ENCODE measurements around the gene PDE3B.
"Not testable (repeated sequence)": the region's sequence is repeated elsewhere in the genome, so short reads cannot be mapped to it uniquely, and the experiment has no call there.

Gene PDE3B

DNA sequence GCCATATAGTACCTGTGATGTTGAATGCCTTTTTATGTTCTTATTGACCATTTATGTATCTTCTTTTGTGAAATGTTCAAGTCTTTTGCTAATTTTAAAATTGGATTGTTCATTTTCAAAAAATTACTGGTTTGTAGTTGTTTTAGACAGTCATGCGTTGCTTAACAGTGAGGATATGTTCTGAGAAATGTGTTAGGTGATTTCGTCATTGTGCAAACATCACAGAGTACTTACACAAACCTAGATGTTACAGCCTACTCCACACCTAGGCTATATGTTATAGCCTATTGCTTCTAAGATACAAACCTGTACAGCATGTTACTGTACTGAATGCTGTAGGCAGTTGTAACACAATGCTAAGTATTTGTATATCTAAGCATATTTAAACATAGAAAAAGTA, 32.5 kb downstream of the PDE3B start:
- no peak for DNase-seq
- TF ChIP-seq GATA1 (IDR thresholded peaks at IDR 0.05; ENCODE audit: low read depth, low read length): no peak
- no peak for TF ChIP-seq POLR2A (IDR thresholded peaks at IDR 0.05; ENCODE audit: low read length)

DNA sequence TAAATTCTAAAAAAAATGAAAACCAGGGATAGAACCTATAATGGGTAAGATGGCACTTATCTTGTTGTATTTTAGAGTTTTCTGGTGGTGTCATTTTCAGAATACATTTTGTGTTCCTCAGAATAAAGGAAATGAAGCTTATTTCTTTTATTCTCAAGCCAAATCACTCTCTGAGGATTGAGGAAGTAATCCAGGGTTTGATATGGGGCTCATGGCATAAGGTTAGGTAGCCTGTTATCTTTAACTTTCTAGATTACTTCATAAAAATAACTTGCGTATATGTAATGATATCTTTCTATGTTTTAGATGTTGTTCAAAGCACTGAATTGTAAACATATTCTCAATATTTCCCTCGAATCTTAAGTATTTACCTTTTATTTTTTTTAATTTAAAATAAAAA, 33.5 kb downstream of the PDE3B start:
- DNase-seq: no peak
- TF ChIP-seq POLR2A (IDR thresholded peaks at IDR 0.05; ENCODE audit: low read length): no peak
- TF ChIP-seq GATA1 (IDR thresholded peaks at IDR 0.05; ENCODE audit: low read depth, low read length): no peak

GRCh38 chr11:14678350-14678749, 34.7 kb downstream of the PDE3B start:
- no peak for TF ChIP-seq GATA1 (IDR thresholded peaks at IDR 0.05; ENCODE audit: low read depth, low read length)
- no peak for TF ChIP-seq POLR2A (IDR thresholded peaks at IDR 0.05; ENCODE audit: low read length)

GRCh38 chr11:14679662-14680061, 36.1 kb downstream of the PDE3B start:
- TF ChIP-seq POLR2A (IDR thresholded peaks at IDR 0.05; ENCODE audit: low read length) (no peak), GATA1 (IDR thresholded peaks at IDR 0.05; ENCODE audit: low read depth, low read length) (no peak)
- DNase-seq: no peak

More at GRCh38 chr11:14678350-14678749, 34.7 kb downstream of the PDE3B start:
- DNase-seq: no peak

GRCh38 chr11:14684234-14684915, 40.8 kb downstream of the PDE3B start:
- peak in 1 of 2 experiments; percentile 33 for DNase-seq

DNA sequence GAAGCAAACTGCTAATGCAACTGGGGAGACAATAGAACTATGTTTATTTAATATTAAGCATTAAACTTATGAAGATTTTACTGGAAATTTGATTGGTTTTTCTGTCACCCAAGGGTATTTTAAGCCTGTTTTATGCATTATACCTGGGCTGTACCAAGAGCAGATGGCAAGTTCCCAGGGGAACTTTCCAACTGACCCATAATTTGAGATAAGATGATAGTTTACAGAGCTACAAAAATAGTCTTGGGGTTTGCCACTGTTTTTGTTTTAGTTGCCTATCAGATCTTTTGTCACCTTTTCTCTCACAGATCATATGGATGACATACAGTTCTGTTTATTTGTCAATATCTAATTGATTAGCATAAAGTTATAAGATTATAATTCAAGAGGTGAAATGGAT, 43.9 kb downstream of the PDE3B start:
- DNase-seq: no peak
- TF ChIP-seq POLR2A (IDR thresholded peaks at IDR 0.05; ENCODE audit: low read length) (no peak), GATA1 (IDR thresholded peaks at IDR 0.05; ENCODE audit: low read depth, low read length) (no peak)

- DNase-seq: no peak
- TF ChIP-seq POLR2A (IDR thresholded peaks at IDR 0.05; ENCODE audit: low read length): no peak
- no peak for TF ChIP-seq GATA1 (IDR thresholded peaks at IDR 0.05; ENCODE audit: low read depth, low read length)
Observed at GRCh38 chr11:14687943-14688627, 44.5 kb downstream of the PDE3B start.

DNA sequence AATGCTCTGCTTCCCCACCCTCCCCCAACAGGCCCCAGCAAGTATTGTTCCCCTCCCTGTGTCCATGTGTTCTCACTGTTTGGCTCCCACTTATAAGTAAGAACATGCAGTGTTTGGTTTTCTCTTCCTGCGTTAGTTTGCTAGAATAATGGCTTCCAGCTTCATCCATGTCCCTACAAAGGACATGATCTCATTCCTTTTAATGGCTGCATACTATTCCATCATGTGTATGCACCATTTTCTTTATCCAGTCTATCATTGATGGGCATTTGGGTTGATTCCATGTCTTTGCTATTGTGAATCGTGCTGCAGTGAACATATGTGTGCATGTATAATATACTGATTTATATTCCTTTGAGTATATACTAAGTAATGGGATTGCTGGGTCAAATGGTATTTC, 52.1 kb downstream of the PDE3B start:
- DNase-seq: not testable (repeated sequence)

GRCh38 chr11:14698771-14699170, 55.2 kb downstream of the PDE3B start:
- no peak for DNase-seq
- no peak for TF ChIP-seq GATA1 (IDR thresholded peaks at IDR 0.05; ENCODE audit: low read depth, low read length)
- no peak for TF ChIP-seq POLR2A (IDR thresholded peaks at IDR 0.05; ENCODE audit: low read length)

- TF ChIP-seq GATA1 (IDR thresholded peaks at IDR 0.05; ENCODE audit: low read depth, low read length): no peak
- TF ChIP-seq POLR2A (IDR thresholded peaks at IDR 0.05; ENCODE audit: low read length): no peak
- no peak for DNase-seq
Observed at GRCh38 chr11:14700593-14700992, 57.0 kb downstream of the PDE3B start.

GRCh38 chr11:14702760-14703159, 59.2 kb downstream of the PDE3B start:
- TF ChIP-seq POLR2A (IDR thresholded peaks at IDR 0.05; ENCODE audit: low read length): no peak
- no peak for TF ChIP-seq GATA1 (IDR thresholded peaks at IDR 0.05; ENCODE audit: low read depth, low read length)
- DNase-seq: no peak

DNA sequence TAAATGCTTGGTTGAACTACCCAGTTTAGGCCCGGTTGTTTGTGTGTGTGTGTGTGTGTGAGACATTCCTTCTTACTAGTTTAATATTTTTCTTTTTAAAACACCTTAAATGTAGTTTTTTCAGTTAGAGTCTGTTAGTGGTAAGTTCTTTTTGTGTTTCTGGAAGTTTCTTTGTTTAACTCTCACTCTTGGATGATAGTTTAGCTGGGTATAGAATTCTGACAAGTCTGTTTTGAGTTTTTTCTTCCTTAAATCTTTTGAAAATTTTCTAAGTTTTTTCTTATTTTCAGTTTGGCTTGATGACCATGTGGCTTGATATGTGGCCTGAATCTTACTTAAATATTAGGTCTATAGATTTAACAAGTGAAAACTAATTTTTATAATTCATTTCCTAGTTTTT, 60.1 kb downstream of the PDE3B start:
- peak; percentile 47 for DNase-seq
- TF ChIP-seq GATA1 (IDR thresholded peaks at IDR 0.05; ENCODE audit: low read depth, low read length) (no peak), POLR2A (IDR thresholded peaks at IDR 0.05; ENCODE audit: low read length) (no peak)

- TF ChIP-seq GATA1 (IDR thresholded peaks at IDR 0.05; ENCODE audit: low read depth, low read length): no peak
- no peak for TF ChIP-seq POLR2A (IDR thresholded peaks at IDR 0.05; ENCODE audit: low read length)
Observed at GRCh38 chr11:14705067-14705466, 61.5 kb downstream of the PDE3B start.

DNA sequence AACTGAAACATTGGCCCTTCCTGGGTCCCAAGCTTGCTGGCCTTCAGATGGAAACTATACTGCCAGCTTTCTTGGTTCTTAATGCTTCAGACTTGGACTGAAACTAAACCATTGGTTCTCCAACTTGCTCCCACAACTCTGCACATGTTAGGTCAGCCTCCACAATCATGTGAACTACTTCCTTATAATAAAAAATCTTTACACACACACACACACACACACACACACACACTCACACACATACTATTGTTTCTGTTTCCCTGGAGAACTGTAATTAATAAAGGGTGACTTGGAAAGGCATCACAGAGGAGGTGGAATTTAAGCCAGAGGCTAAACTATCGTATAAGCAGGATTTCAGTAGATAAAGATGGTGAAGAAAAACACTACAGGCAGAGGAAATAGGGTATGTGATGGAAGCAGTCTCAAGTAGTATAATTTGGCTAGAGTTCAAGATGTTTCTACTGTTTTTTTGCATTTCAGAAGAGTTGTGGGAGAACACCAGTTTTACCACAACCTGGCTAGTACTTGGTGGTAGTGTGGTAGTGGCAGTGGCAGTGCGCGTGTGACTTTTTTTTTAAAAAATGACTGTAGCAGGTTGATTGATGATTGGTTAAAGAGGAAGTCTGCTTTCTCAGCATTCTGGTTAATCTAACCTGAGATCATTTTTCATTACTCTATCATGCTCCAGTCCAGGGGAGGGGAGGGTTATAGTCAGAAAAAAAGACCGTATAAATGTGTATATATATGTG, 70.1 kb downstream of the PDE3B start:
- TF ChIP-seq POLR2A (IDR thresholded peaks at IDR 0.05; ENCODE audit: low read length): no peak
- no peak for TF ChIP-seq GATA1 (IDR thresholded peaks at IDR 0.05; ENCODE audit: low read depth, low read length)
- no peak for DNase-seq

More at GRCh38 chr11:14705067-14705466, 61.5 kb downstream of the PDE3B start:
- DNase-seq: no peak

DNA sequence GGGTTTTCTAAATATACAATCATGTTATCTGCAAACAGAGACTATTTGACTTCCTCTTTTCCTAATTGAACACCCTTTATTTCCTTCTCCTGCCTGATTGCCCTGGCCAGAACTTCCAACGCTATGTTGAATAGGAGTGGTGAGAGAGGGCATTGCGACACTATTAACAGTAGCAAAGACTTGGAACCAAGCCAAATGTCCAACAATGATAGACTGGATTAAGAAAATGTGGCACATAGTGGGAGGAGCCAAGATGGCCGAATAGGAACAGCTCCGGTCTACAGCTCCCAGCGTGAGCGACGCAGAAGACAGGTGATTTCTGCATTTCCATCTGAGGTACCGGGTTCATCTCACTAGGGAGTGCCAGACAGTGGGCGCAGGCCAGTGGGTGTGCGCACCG, 72.1 kb downstream of the PDE3B start:
- DNase-seq: not testable (repeated sequence)
